Stimulated activated naive B cell treated with anti-CD40 and anti-IgM and Interleukin-4, amounts not matched to agents 10 μg/mL and 1 μg/mL and 100 μg/mL, for 72 hours (primary cell): ENCODE measurements around the gene PARD3.

Experiments used
- ATAC-seq, 2 donors: fragments of 150-1000 bp; cut with Tn5 transposase; replicated peaks; 2 replicates each; pipeline ENCODE4 v1.10.0; 2021; ENCODE audit warnings: moderate library complexity in 1 of 2
- DNase-seq: peaks from one replicate; pipeline ENCODE4 v3.0.0; 2021
- H3K27ac Mint-ChIP-seq: one replicate; pipeline ENCODE4 v1.8.0; 2022; ENCODE audit warnings: mild to moderate bottlenecking, mixed read lengths
- H3K27me3 Mint-ChIP-seq, 2 donors: one replicate each; pipeline ENCODE4 v1.8.0; 2022; ENCODE audit warnings: mixed read lengths in 2 of 2
- H3K36me3 Mint-ChIP-seq, 2 donors: one replicate each; pipeline ENCODE4 v1.8.0; 2022; ENCODE audit warnings: mixed read lengths in 2 of 2, mild to moderate bottlenecking in 1 of 2
- H3K4me1 Mint-ChIP-seq, 2 donors: one replicate each; pipeline ENCODE4 v1.8.0; 2022; ENCODE audit warnings: mixed read lengths in 2 of 2, mild to moderate bottlenecking in 1 of 2
- H3K4me3 Mint-ChIP-seq, 2 donors: one replicate each; pipeline ENCODE4 v1.8.0; 2022; ENCODE audit warnings: mild to moderate bottlenecking in 2 of 2, mixed read lengths in 2 of 2, moderate library complexity in 1 of 2
- H3K9me3 Mint-ChIP-seq, 2 donors: one replicate each; pipeline ENCODE4 v1.8.0; 2022; ENCODE audit warnings: mixed read lengths in 2 of 2, mild to moderate bottlenecking in 1 of 2

PARD3 gene

DNA sequence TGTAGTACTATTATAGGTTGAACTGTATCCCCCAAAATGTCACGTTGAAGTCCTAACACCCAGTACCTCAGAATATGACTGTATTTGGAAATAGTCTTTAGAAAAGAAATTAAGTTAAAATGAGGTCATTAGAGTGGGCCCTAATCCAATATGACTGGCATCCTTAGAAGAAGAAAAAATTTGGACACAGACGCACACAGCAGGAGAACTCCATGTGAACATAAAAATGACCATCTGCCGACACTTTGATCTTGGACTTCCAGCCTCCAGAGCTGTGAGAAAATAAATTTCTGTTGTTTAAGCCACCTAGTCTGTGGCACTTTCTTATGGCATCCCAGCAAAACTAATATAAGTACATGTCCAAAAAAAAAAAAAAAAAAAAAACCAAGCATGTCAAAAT lies 225.8 kb downstream of the PARD3 start:
- Mint-ChIP-seq H3K36me3 (no peaks in the 10 kb centered on the region), H3K4me1 (no peaks in the 10 kb centered on the region), H3K9me3 (no peaks in the 10 kb centered on the region), H3K4me3 (no peak overlapping the region), H3K27ac (no peak overlapping the region), H3K27me3 (no peaks in the 10 kb centered on the region)
- no peak for ATAC-seq
- no peak for DNase-seq

- DNase-seq: no peak
- no peaks in the 10 kb centered on the region for H3K4me1 Mint-ChIP-seq
- no peaks in the 10 kb centered on the region for H3K27me3 Mint-ChIP-seq
- ATAC-seq: no peak
- no peaks in the 10 kb centered on the region for H3K36me3 Mint-ChIP-seq
- H3K27ac Mint-ChIP-seq: no peak overlapping the region
- no peaks in the 10 kb centered on the region for H3K9me3 Mint-ChIP-seq
- H3K4me3 Mint-ChIP-seq: no peak overlapping the region
These were observed 227.4 kb downstream of the PARD3 start for GRCh38 chr10:34587680-34588019.

- H3K36me3 Mint-ChIP-seq: no peaks in the 10 kb centered on the region
- DNase-seq: no peak
- H3K4me3 Mint-ChIP-seq: no peak overlapping the region
- no peaks in the 10 kb centered on the region for H3K27me3 Mint-ChIP-seq
- no peaks in the 10 kb centered on the region for H3K4me1 Mint-ChIP-seq
- ATAC-seq: no peak
- H3K27ac Mint-ChIP-seq: no peak overlapping the region
- H3K9me3 Mint-ChIP-seq: no peaks in the 10 kb centered on the region
These were observed 228.0 kb downstream of the PARD3 start for GRCh38 chr10:34587002-34587679.

GRCh38 chr10:34585422-34586112 lies 229.5 kb downstream of the PARD3 start:
- H3K4me1 Mint-ChIP-seq: no peaks in the 10 kb centered on the region
- no peak overlapping the region for H3K4me3 Mint-ChIP-seq
- no peaks in the 10 kb centered on the region for H3K27me3 Mint-ChIP-seq
- ATAC-seq: no peak
- H3K9me3 Mint-ChIP-seq: no peaks in the 10 kb centered on the region
- no peak overlapping the region for H3K27ac Mint-ChIP-seq
- DNase-seq: no peak
- H3K36me3 Mint-ChIP-seq: no peaks in the 10 kb centered on the region

- Mint-ChIP-seq H3K9me3 (no peaks in the 10 kb centered on the region), H3K27ac (no peak overlapping the region), H3K4me3 (no peak overlapping the region), H3K4me1 (no peaks in the 10 kb centered on the region), H3K27me3 (no peaks in the 10 kb centered on the region), H3K36me3 (no peaks in the 10 kb centered on the region)
- ATAC-seq: no peak
- no peak for DNase-seq
These were observed 230.9 kb downstream of the PARD3 start for GRCh38 chr10:34584164-34584563.

- H3K4me3 Mint-ChIP-seq: no peak overlapping the region
- ATAC-seq (no peak), DNase-seq (no peak)
- H3K27me3 Mint-ChIP-seq: no peaks in the 10 kb centered on the region
- no peaks in the 10 kb centered on the region for H3K4me1 Mint-ChIP-seq
- H3K36me3 Mint-ChIP-seq: no peaks in the 10 kb centered on the region
- H3K27ac Mint-ChIP-seq: no peak overlapping the region
- no peaks in the 10 kb centered on the region for H3K9me3 Mint-ChIP-seq
These were observed 233.1 kb downstream of the PARD3 start for GRCh38 chr10:34581801-34582532.

DNA sequence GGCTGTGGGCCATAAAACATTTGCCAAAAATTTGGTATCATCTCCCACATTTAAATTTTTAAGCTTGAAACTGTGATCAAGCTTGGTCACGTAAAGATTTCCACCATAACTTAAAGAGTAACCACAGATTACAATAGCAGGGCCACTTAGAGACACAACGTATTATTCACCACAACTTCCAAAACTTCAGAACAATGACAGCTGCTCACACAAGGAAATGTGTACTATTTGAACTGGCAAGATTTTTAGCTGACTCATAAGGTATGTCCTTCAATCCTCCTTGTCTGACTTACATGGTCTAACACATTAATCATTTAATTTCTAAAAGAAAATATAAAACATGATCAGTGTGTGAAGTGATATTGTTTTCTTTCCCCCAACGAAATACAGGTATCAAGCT lies 234.5 kb downstream of the PARD3 start:
- H3K4me1 Mint-ChIP-seq: no peaks in the 10 kb centered on the region
- no peak overlapping the region for H3K27ac Mint-ChIP-seq
- H3K36me3 Mint-ChIP-seq: no peaks in the 10 kb centered on the region
- DNase-seq (no peak), ATAC-seq (no peak)
- H3K4me3 Mint-ChIP-seq: no peak overlapping the region
- H3K27me3 Mint-ChIP-seq: no peaks in the 10 kb centered on the region
- H3K9me3 Mint-ChIP-seq: no peaks in the 10 kb centered on the region

- no peak for ATAC-seq
- no peaks in the 10 kb centered on the region for H3K27me3 Mint-ChIP-seq
- H3K4me1 Mint-ChIP-seq: no peaks in the 10 kb centered on the region
- H3K27ac Mint-ChIP-seq: no peak overlapping the region
- H3K9me3 Mint-ChIP-seq: no peaks in the 10 kb centered on the region
- no peak overlapping the region for H3K4me3 Mint-ChIP-seq
- DNase-seq: no peak
- no peaks in the 10 kb centered on the region for H3K36me3 Mint-ChIP-seq
These were observed 234.9 kb downstream of the PARD3 start for GRCh38 chr10:34580214-34580613.

GRCh38 chr10:34578468-34578867 lies 236.6 kb downstream of the PARD3 start:
- ATAC-seq (no peak), DNase-seq (no peak)
- H3K4me3 Mint-ChIP-seq: no peak overlapping the region
- no peaks in the 10 kb centered on the region for H3K36me3 Mint-ChIP-seq
- no peaks in the 10 kb centered on the region for H3K27me3 Mint-ChIP-seq
- H3K4me1 Mint-ChIP-seq: no peaks in the 10 kb centered on the region
- H3K27ac Mint-ChIP-seq: no peak overlapping the region
- H3K9me3 Mint-ChIP-seq: no peaks in the 10 kb centered on the region

DNA sequence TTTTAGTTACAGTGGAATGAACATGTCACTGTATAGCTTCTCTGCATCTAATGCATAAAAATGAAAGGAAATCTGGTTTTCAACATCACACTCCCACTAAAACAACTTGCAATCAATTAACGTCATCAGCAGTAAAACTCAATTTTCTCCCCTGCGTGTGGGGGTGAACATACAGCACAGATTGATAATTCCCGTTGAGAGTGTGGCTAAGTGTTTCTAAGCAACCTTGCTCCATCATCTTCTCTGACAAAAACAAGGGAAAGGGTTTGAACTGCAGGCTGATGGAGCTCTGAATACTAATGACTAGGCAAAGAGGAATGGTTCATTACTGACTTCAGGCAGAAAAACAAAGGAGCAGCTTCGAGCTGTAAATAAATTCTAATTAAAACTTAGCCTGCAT lies 238.3 kb downstream of the PARD3 start:
- no peaks in the 10 kb centered on the region for H3K27me3 Mint-ChIP-seq
- no peak overlapping the region for H3K4me3 Mint-ChIP-seq
- DNase-seq (no peak), ATAC-seq (no peak)
- no peak overlapping the region for H3K27ac Mint-ChIP-seq
- H3K9me3 Mint-ChIP-seq: no peaks in the 10 kb centered on the region
- no peaks in the 10 kb centered on the region for H3K36me3 Mint-ChIP-seq
- H3K4me1 Mint-ChIP-seq: no peaks in the 10 kb centered on the region

DNA sequence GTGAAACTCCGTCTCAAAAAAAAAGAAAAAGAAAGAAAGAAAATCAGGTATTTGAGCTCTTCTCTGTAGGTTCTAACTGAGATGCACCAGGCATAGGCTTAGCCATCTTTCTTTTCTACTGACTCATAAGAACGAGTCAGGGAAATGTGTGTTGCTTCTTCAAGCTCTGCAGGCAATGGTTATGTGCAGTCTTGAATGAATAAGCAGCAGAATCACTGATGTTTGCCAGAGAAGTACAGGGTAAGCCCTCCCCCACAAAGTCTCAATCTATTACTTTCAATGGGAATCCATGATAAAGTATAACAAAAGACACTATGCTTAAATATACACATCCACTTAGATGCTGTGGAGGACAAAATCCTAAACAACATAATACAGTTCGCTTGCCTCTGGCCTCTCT lies 239.2 kb downstream of the PARD3 start:
- Mint-ChIP-seq H3K4me3 (no peak overlapping the region), H3K27ac (no peak overlapping the region), H3K9me3 (no peaks in the 10 kb centered on the region), H3K4me1 (no peaks in the 10 kb centered on the region), H3K36me3 (no peaks in the 10 kb centered on the region), H3K27me3 (no peaks in the 10 kb centered on the region)
- ATAC-seq (no peak), DNase-seq (no peak)

DNA sequence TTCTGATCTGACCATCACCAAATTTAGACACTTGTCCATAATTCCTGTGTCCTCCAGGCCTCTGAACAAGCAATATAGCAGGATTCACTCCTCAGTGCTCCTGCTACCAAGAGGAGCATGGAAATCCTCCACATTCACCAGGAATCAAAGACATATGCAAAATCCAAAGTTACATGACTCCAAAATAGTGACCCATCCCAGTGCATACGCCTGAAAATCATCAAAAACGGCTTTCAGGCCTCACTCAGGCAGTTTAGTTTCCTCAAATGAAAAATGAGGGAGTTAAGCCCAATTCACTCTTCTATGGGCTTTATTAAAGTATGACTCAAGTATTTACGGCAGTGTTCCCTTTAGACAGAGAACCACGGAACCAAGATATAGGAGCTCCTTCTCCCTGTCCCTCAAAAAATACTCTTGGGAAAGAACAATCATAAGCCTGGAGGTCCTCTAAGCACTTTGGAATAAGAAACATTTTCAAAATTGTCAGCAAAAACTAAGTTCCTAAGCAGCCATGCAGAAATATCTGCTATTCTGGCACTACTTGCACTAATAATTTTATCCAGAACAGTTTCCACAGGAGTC lies 240.7 kb downstream of the PARD3 start:
- no peaks in the 10 kb centered on the region for H3K9me3 Mint-ChIP-seq

DNA sequence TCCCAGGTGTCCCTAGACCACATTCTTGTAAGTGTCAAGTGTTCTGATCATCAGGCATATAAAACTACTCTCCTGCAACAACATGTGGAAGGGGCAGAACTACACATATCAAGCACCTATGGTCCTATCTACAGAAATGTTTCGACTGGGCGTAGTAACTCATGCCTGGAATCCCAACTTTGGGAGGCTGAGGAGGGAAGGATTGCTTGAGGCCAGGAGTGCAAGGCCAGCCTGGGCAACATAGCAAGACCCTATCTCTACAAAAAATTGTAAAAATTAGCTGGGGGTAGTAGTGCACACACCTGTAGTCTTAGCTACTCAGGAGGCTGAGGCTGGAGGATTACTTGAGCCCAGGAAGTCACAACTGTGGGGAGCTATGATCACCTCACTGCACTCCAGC lies 244.2 kb downstream of the PARD3 start:
- ATAC-seq: no peak
- no peak for DNase-seq
- no peaks in the 10 kb centered on the region for H3K36me3 Mint-ChIP-seq

More for the DNA sequence above, 240.7 kb downstream of the PARD3 start:
- Mint-ChIP-seq H3K4me3 (no peak overlapping the region), H3K4me1 (no peaks in the 10 kb centered on the region), H3K27me3 (no peaks in the 10 kb centered on the region), H3K36me3 (no peaks in the 10 kb centered on the region), H3K27ac (no peak overlapping the region)
- no peak for ATAC-seq
- DNase-seq: no peak

DNA sequence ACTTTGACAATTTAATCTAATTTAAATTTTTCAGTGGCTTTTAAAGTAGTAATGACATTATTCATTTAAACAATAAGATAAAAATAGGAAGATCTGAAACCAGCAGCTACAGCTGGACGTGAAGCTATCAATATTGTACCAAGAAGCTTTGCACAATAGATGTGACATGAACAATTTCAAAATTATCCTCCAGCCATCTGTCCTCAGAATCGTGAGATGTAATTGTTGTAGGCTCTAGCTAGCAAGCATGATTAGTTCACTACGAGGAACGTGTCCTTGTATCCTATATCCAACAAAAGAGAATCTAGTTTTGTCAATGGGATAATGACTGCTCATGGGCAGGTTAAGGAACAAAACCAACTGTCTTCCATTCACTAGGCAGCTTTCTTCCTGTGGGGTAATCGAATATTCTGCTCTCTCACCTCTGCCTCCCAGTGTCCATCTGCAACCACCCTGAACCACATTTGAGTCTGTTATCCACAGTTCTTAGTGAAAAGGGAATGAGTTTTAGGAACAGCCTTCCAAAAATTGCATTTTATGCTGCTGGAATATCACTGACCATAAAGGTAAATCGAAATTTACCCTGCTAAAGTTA lies 247.3 kb downstream of the PARD3 start:
- H3K4me3 Mint-ChIP-seq: no peak overlapping the region
- H3K9me3 Mint-ChIP-seq: no peaks in the 10 kb centered on the region
- no peaks in the 10 kb centered on the region for H3K36me3 Mint-ChIP-seq
- H3K27ac Mint-ChIP-seq: no peak overlapping the region
- ATAC-seq: no peak
- DNase-seq: no peak
- H3K27me3 Mint-ChIP-seq: no peaks in the 10 kb centered on the region
- H3K4me1 Mint-ChIP-seq: no peaks in the 10 kb centered on the region

More for the DNA sequence above, 244.2 kb downstream of the PARD3 start:
- no peaks in the 10 kb centered on the region for H3K9me3 Mint-ChIP-seq
- H3K27me3 Mint-ChIP-seq: no peaks in the 10 kb centered on the region
- no peak overlapping the region for H3K4me3 Mint-ChIP-seq
- H3K27ac Mint-ChIP-seq: no peak overlapping the region
- no peaks in the 10 kb centered on the region for H3K4me1 Mint-ChIP-seq
